H9 (cell line): ENCODE results near the gene ZNF407. TPM values are rescaled to one million over a fixed set of nuclear protein-coding genes. Genes with fewer than 3 reads are reported as not detected.

ENCODE experiments used
- DNase-seq: peaks from one replicate; pipeline ENCODE4 v3.0.0-alpha.2; 2017
- H2AFZ ChIP-seq: one replicate; pipeline ENCODE4 v1.6.1; 2013; ENCODE audit warnings: mild to moderate bottlenecking, low read length, control low read depth, moderate library complexity
- H2AK5ac ChIP-seq: 2 replicates; pipeline ENCODE4 v1.6.1; 2013; ENCODE audit warnings: low read length, control low read depth, mixed read lengths; ENCODE audit not compliant: insufficient read length
- H2BK120ac ChIP-seq: one replicate; pipeline ENCODE4 v1.6.1; 2013; ENCODE audit warnings: low read depth, mild to moderate bottlenecking, low read length, control low read depth, inconsistent platforms; ENCODE audit not compliant: poor library complexity, severe bottlenecking
- H2BK12ac ChIP-seq: 2 replicates; pipeline ENCODE4 v1.6.1; 2013; ENCODE audit warnings: low read length, control low read depth, mixed read lengths, low read depth; ENCODE audit not compliant: insufficient read length
- H2BK15ac ChIP-seq: 2 replicates; pipeline ENCODE4 v1.6.1; 2013; ENCODE audit warnings: low read depth, low read length, control low read depth
- H2BK20ac ChIP-seq: one replicate; pipeline ENCODE4 v1.6.1; 2013; ENCODE audit warnings: low read depth, mild to moderate bottlenecking, low read length, control low read depth, inconsistent platforms; ENCODE audit not compliant: poor library complexity, severe bottlenecking
- H2BK5ac ChIP-seq: 2 replicates; pipeline ENCODE4 v1.6.1; 2013; ENCODE audit warnings: low read length, control low read depth, mixed read lengths; ENCODE audit not compliant: insufficient read length
- H3K14ac ChIP-seq: 2 replicates; pipeline ENCODE4 v1.6.1; 2013; ENCODE audit warnings: low read length, control low read depth; ENCODE audit not compliant: insufficient read depth
- H3K18ac ChIP-seq: 2 replicates; pipeline ENCODE4 v1.6.1; 2013; ENCODE audit warnings: low read depth, mild to moderate bottlenecking, mixed read lengths, low read length, control low read depth; ENCODE audit not compliant: insufficient read length
- H3K23ac ChIP-seq: 2 replicates; pipeline ENCODE4 v1.6.1; 2013; ENCODE audit warnings: low read length, control low read depth, mixed read lengths, low read depth; ENCODE audit not compliant: insufficient read length
- H3K23me2 ChIP-seq: 2 replicates; pipeline ENCODE4 v1.6.1; 2013; ENCODE audit warnings: low read depth, mild to moderate bottlenecking, mixed read lengths, low read length, control low read depth; ENCODE audit not compliant: insufficient read length, poor library complexity, severe bottlenecking
- H3K27ac ChIP-seq: 2 replicates; pipeline ENCODE4 v1.5.1; 2013; ENCODE audit warnings: low read length, control low read depth, mixed read lengths, low read depth; ENCODE audit not compliant: insufficient read length
- H3K27me3 ChIP-seq: 2 replicates; pipeline ENCODE4 v1.6.1; 2013; ENCODE audit warnings: low read length, control low read depth, inconsistent platforms; ENCODE audit not compliant: insufficient read depth
- H3K4ac ChIP-seq: 2 replicates; pipeline ENCODE4 v1.6.1; 2013; ENCODE audit warnings: low read depth, mild to moderate bottlenecking, control low read depth, inconsistent platforms, low read length, moderate library complexity
- H3K4me1 ChIP-seq: 2 replicates; pipeline ENCODE4 v1.6.1; 2013; ENCODE audit warnings: low read length, control low read depth, inconsistent platforms; ENCODE audit not compliant: insufficient read depth
- H3K4me2 ChIP-seq: 2 replicates; pipeline ENCODE4 v1.6.1; 2013; ENCODE audit warnings: low read length, control low read depth, mixed read lengths; ENCODE audit not compliant: insufficient read length, insufficient read depth
- H3K56ac ChIP-seq: 2 replicates; pipeline ENCODE4 v1.6.1; 2013; ENCODE audit warnings: low read depth, mild to moderate bottlenecking, mixed read lengths, low read length, control low read depth; ENCODE audit not compliant: insufficient read length
- H3K79me1 ChIP-seq: 2 replicates; pipeline ENCODE4 v1.6.1; 2013; ENCODE audit warnings: low read depth, mild to moderate bottlenecking, moderate library complexity, low read length, control low read depth, inconsistent platforms; ENCODE audit not compliant: insufficient read depth, poor library complexity, severe bottlenecking
- H3K79me2 ChIP-seq: 2 replicates; pipeline ENCODE4 v1.6.1; 2013; ENCODE audit warnings: low read length, control low read depth, inconsistent platforms; ENCODE audit not compliant: insufficient read depth
- H3K9ac ChIP-seq: 2 replicates; pipeline ENCODE4 v1.6.1; 2013; ENCODE audit warnings: low read length, control low read depth, mixed read lengths; ENCODE audit not compliant: insufficient read length; ENCODE audit errors: extremely low read depth
- H3K9me3 ChIP-seq: one replicate; pipeline ENCODE4 v1.6.1; 2013; ENCODE audit warnings: low read depth, low read length, inconsistent platforms; ENCODE audit not compliant: control insufficient read depth
- H3T11ph ChIP-seq: one replicate; pipeline ENCODE4 v1.6.1; 2013; ENCODE audit warnings: mild to moderate bottlenecking, low read length, control low read depth, inconsistent platforms
- H4K20me1 ChIP-seq: one replicate; pipeline ENCODE4 v1.6.1; 2013; ENCODE audit not compliant: control insufficient read depth, insufficient read length, insufficient read depth
- H4K5ac ChIP-seq: 2 replicates; pipeline ENCODE4 v1.6.1; 2013; ENCODE audit warnings: low read depth, mild to moderate bottlenecking, mixed read lengths, low read length, control low read depth; ENCODE audit not compliant: insufficient read length
- H4K8ac ChIP-seq: replicated peaks from 2 replicates; pipeline ENCODE4 v1.6.1; 2013; ENCODE audit warnings: low read length, control low read depth, mixed read lengths, low read depth; ENCODE audit not compliant: insufficient read length
- H4K91ac ChIP-seq: 2 replicates; pipeline ENCODE4 v1.6.1; 2013; ENCODE audit warnings: low read depth, mild to moderate bottlenecking, moderate library complexity, mixed read lengths, low read length, control low read depth; ENCODE audit not compliant: insufficient read length
- H3K27ac Mint-ChIP-seq, 3 experiments: 2 replicates in 2 of 3; 3 replicates in 1 of 3; pipeline ENCODE4 v1.8.0; 2020 to 2021; ENCODE audit warnings: mixed read lengths in 3 of 3, mild to moderate bottlenecking in 1 of 3, moderate library complexity in 1 of 3
- H3K27me3 Mint-ChIP-seq: 2 replicates; pipeline ENCODE4 v1.8.0; 2021; ENCODE audit warnings: low read depth, mild to moderate bottlenecking, moderate library complexity, mixed read lengths
- H3K36me3 Mint-ChIP-seq, 3 experiments: 2 replicates in 2 of 3; 3 replicates in 1 of 3; pipeline ENCODE4 v1.8.0; 2020 to 2021; ENCODE audit warnings: low read depth in 3 of 3, mixed read lengths in 3 of 3; ENCODE audit not compliant: insufficient read depth in 1 of 3
- H3K4me1 Mint-ChIP-seq, 2 experiments: 2 replicates each; pipeline ENCODE4 v1.8.0; 2020; ENCODE audit warnings: mixed read lengths in 2 of 2
- H3K4me3 Mint-ChIP-seq, 2 experiments: 2 replicates in 1 of 2; 3 replicates in 1 of 2; pipeline ENCODE4 v1.8.0; 2020 to 2021; ENCODE audit warnings: mild to moderate bottlenecking in 2 of 2, mixed read lengths in 2 of 2, moderate library complexity in 1 of 2
- H3K9me3 Mint-ChIP-seq, 2 experiments: 2 replicates in 1 of 2; 3 replicates in 1 of 2; pipeline ENCODE4 v1.8.0; 2020; ENCODE audit warnings: mild to moderate bottlenecking in 2 of 2, mixed read lengths in 2 of 2, moderate library complexity in 1 of 2
- CTCF ChIP-seq: fragments of 200-600 bp; sonication (generic); conservative IDR thresholded peaks from 3 replicates; pipeline ENCODE4 v1.8.0; 2021; ENCODE audit warnings: antibody characterized with exemption, mild to moderate bottlenecking
- WGBS: extraction: QIAGEN DNeasy Blood & Tissue Kit; methylation state at CpG from one replicate; pipeline ENCODE4 v1.1.7; 2013; ENCODE audit warnings: missing lambda C conversion rate, low lambda C conversion rate, mixed read lengths; ENCODE audit not compliant: insufficient read length; ENCODE audit errors: extremely low coverage; 5-methylcytosine and 5-hydroxymethylcytosine counted together
- total RNA-seq: library from RNA; stranded (reverse); gene quantifications from 2 replicates; pipeline ENCODE4 v1.2.1, GENCODE V29; 2021

Gene ZNF407
- total RNA-seq, 1 experiment from 2014 or later, result 8.7 TPM

GRCh38 chr18:75010278-75010677 is 412.6 kb downstream of the ZNF407 start:
- H3K23me2 ChIP-seq, result no peaks in the 10 kb centered on the region
- no peaks in the 10 kb centered on the region for H3K79me2 ChIP-seq
- no peak overlapping the region for H3K56ac ChIP-seq
- no peak overlapping the region for H3T11ph ChIP-seq
- no peak overlapping the region for H3K9ac ChIP-seq
- Mint-ChIP-seq H3K36me3 (no peaks in the 10 kb centered on the region), H3K27me3 (no peaks in the 10 kb centered on the region), H3K4me3 (no peak overlapping the region), H3K4me1 (peaks cover 11 to 12% of the 10 kb centered on the region in 2 experiments), H3K9me3 (no peaks in the 10 kb centered on the region), H3K27ac (no peak overlapping the region)
- H4K5ac ChIP-seq, result no peak overlapping the region
- H3K27me3 ChIP-seq, result no peaks in the 10 kb centered on the region
- WGBS, result no CpG with 5 or more reads among the region's 3 CpGs
- no peaks in the 10 kb centered on the region for H4K20me1 ChIP-seq
- H3K18ac ChIP-seq, result no peak overlapping the region
- H3K27ac ChIP-seq, result no peak overlapping the region
- no peak overlapping the region for H3K23ac ChIP-seq
- no peak overlapping the region for H2AK5ac ChIP-seq
- H2BK20ac ChIP-seq, result no peak overlapping the region
- no peak for DNase-seq
- no peak overlapping the region for H2BK5ac ChIP-seq
- no peaks in the 10 kb centered on the region for H3K79me1 ChIP-seq
- H2BK15ac ChIP-seq, result no peak overlapping the region
- H4K91ac ChIP-seq, result no peak overlapping the region
- no peak overlapping the region for H2AFZ ChIP-seq
- no peak overlapping the region for H2BK120ac ChIP-seq
- H3K4me2 ChIP-seq, result no peak overlapping the region
- H2BK12ac ChIP-seq, result no peak overlapping the region
- no peaks in the 10 kb centered on the region for H3K9me3 ChIP-seq
- no peak overlapping the region for H3K14ac ChIP-seq
- no peak for TF ChIP-seq CTCF
- no peak overlapping the region for H4K8ac ChIP-seq
- no peaks in the 10 kb centered on the region; the same call in 1 of the 2 replicates for H3K4me1 ChIP-seq
- no peak overlapping the region for H3K4ac ChIP-seq
